Stromal cell of bone marrow (primary cell): ENCODE results near the gene NR2C2.

Experiments used
- DNase-seq: peaks from one replicate; pipeline ENCODE4 v3.0.0-alpha.2; 2012; ENCODE audit warnings: low read depth

NR2C2 gene

DNA sequence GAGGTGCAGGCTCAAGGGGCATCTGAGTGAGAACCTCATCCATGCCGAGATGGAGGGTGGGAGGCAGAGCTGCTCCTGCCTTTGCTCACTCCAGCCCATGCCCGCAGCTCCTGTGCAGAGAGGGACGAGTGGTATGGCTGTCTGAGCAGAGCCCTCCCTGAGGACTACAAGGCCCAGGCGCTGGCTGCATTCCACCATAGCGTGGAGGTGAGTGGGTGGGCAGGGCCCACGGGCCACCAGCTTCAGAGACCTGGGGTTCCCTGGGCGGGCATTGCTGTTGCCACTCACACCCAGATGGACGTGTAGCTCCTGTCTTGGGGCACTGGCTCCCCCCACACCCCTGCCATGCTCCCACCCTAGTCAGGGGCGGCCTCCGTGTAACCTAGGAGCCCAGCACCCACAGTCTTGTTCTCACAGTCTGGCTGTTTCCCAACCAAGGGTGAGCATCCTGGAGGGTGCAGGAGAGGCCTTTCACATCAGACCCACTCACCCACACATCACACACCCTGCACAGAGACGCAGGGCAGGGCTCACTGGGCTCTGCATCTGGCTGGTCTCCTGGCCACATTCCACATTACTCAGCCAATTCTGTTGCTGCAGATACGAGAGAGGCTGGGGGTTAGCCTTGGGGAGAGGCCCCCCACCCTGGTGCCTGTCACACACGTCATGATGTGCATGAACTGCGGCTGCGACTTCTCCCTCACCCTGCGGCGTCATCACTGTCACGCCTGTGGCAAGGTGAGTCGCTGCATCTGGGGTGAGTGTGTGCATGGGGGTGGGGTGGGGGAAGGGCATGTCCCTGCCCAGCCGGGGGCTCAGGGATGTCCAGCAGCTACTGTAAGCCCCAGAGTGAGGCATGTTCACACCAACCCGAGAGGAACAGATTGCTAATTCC, 25.3 kb upstream of the NR2C2 start:
- DNase-seq, result no peak

DNA sequence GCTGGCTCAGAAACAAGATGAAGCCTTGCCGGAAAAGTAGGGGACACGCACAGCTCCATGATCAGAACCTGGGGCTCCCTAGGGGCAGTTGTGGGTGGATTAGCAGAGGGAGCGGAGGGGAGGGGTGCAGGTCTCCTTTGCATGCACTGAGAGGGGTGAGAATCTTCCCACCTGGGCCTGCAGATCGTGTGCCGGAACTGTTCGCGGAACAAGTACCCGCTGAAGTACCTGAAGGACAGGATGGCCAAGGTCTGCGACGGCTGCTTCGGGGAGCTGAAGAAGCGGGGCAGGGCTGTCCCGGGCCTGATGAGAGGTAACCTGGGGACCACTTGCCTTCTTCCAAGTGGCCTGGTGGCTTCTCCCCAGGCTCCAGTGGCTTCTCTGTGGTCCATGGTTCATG, 24.5 kb upstream of the NR2C2 start:
- DNase-seq, result no peak

DNA sequence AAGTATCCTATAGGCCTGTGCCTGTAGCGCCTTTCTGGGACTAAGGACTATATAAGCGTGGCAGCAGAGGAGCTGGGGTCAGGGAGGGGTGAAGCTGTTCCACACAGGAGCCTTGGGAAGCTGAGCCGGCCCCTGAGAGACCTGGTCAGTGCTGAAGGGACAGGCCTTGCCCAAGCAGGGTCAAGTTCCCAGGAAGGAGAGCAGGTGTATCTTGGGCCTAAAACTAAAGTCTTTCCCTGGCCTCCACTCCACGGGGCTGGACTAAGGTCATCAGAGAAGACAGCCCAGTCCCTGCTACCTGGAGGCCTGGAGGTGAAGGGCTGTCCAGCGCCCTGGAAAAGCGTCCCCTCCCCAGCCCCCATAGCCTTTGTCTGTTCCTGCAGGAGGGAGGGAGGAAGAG, 23.9 kb upstream of the NR2C2 start:
- no peak for DNase-seq

DNA sequence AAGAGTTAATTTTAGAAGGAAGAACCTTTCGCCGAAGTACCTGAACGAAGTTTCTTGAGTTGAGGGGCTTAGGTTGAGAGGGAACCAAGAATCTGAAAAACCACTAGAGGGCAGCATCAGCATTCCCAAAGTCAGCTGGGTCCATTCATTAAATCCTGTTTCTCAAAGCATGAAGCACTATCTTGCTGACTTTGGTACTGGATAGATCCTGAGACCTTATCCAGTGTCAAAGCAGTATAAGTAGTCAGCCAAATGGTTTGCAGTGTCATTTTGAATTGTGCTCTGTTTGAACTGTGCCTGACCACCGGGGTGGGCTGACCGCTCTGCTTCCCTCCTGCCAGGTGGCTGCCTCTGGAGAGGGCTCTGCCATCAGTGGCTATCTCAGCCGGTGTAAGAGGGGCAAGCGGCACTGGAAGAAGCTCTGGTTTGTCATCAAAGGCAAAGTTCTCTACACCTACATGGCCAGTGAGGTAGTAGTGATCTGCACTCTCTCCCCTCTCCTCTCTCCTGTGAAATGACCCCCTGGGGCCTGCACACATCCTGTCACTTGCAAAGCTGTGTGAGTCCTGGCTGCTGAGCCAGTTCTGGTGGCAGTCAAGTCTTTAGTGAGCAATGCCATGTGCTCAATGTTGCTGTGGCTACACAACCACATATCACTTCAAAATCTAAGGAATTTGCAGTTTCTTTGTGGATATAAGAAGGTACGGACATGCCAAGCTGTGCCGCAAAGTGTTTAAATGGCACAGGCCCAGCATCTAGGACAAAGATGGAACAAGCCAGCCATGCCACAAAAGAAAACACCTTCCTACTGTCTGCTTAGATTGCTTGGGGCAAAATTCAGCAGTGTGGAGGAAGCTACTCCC, 21.4 kb upstream of the NR2C2 start:
- peak; percentile 35 for DNase-seq

DNA sequence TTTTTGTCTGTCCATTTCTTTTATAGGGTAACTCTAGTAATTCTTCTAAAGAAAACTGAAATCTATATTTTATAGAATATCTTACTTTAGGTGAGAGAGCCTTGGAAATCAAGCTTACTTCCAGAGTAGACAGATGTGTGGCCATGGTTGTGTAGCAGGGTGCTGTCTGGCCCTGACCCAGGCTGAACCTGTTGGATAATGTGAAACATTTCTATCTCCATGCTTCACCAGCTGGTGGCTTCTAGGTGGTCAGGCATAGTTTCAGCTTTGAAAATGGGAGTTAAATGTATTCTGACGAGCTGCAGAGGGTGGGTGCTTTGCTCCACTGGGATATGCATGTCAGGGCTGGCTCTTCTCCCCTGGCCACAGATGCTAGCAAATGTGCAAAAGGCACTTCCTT, 20.8 kb upstream of the NR2C2 start:
- DNase-seq, result no peak

DNA sequence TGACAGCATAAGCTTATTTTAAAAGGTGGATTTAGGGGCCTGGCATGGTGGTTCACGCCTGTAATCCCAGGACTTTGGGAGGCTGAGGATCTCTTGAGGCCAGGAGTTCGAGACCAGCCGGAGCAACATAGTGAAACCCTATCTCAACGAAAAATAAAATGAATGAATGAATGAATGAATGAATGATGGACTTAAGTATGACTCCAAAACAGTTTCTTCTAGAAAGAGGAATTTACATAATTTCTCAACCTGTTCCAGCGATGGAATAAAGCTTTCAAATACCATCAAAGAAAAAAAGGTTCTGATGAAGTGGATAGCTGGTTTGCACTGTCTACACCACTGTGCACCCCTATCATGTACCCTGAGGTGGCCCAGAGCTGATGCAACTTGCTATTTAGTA, 20.1 kb upstream of the NR2C2 start:
- DNase-seq, result no peak

DNA sequence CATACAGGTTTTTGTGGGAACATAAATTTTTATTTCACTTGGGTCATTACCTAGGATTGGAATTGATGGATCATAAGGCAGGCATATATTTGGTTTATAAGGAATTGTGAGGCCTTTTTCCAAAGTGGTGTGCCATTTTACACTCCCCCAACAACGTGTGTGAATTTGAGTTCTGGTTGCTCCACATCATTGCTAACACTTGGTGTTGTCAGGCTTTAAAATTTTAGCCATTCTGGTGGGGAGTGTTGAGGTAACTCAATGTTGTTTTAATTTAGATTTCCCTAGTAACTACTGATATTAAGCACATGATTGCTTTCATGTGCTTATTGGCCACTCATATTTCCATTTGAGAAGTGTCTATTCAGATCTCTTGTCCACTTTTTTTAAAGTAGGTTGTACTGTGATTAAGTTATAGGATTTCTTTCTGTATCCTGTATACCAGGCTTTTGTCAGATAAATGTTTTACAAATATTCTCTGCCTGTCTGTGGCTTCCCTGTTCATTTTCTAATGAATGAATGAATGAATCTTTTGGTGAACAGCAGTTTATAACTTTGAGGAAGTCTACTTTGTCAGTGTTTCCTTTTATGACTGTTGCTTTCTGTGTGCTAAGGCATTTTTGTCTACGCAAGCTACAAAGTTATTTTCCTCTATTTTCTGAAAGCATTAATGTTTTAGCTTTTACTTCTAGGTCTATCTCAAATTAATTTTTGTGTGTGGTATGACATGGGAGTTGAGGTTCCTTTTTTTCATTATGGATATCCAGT, 17.9 kb upstream of the NR2C2 start:
- DNase-seq, result no peak

DNA sequence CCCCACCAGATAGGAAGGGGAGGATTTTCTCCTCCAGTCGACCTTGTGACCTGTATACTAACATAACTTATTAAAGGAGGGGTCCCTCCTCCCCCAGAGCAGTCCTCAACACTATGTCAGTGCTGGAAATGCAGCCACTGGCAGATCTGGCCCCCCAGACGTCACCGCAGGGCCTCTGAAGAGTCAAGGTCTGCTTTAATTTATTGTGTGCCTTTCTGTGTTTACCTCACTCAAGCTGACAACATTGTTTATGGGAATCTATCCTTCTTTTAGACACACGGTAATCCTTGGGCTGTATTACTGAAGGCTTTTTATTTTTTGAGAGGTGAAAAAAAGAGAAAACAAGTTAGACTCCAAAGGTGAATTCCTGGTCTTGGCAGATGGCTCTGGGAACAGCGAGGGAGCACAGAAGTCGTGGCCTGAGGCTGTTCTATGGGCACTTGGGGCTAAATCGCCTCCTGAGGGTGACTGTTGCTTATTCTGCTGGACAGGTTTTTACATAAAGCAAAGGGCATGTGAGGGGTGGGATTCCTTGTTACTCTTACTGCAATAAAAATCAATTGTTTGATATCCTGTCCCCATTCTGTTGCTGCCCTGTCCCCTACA, 13.5 kb upstream of the NR2C2 start:
- DNase-seq, result no peak

DNA sequence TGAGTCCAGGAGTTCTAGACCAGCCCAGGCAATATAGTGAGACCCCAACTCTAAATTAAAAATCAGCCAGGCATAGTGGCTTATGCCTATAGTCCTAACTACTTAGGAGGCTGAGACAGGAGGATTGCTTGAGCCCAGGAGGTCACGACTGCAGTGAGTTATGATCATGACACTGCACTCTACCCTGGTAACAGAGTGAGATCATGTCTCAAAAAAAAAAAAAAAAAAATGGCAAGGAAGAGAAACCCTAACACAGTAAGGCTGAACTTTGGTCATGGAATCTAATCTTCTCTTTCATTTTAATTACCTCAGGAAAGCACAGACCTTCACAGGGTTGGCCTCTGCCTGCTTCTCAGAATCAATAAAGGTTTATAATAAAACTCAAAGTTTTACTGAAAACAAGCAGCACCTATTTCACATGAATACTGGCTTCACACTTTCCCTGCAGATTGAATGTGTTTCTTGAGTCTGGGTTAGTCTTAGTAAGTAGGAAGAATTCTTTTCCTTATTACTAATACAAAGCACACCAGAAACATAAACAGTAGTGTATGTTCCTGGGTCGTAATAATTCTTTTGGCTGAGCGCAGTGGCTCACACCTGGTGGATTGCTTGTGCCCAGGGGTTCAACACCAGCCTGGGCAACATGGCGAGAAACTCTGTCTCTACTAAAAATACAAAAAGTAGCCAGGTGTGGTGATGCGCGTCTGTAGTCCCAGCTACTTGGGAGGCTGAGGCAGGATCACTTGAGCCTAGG, 11.6 kb upstream of the NR2C2 start:
- no peak for DNase-seq

DNA sequence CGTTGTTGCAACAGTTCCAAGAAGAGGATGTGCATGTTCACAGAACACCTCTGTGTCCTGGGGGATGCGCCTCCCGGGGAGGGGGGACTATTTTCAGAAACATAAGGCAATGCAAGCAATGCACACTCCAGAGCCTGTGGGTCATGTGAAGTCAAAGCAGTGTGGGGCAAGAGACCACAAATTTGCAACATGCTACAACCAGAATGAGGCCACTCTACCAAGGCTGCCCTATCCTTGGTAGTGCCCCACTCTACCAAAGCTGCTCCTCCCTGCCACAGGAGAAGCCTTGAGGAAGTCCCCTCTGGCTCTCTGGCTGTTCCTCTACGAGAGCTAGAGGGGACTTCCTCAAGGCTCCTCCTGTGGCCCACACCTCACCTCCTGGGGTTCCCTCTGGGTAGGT, 8.4 kb upstream of the NR2C2 start:
- no peak for DNase-seq

DNA sequence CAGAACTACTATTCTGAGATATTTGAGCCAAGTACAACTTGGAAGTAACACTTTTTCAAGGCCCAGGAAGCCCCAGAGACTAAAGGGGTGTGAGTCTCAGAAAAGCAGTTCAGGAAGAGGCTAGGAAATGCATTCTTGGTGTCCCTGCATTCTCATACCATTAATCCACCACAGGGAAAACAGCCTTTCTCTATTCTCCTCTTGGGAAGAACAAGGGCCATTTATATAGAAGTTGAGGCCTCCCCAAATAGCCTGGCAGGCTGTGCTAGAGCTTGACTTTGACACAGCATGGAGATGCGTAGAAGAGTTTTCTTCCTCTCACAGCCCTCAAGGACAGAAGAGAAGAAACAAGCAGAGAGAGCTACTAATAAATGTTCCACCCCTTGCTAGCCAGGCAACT, 5.5 kb upstream of the NR2C2 start:
- no peak for DNase-seq

DNA sequence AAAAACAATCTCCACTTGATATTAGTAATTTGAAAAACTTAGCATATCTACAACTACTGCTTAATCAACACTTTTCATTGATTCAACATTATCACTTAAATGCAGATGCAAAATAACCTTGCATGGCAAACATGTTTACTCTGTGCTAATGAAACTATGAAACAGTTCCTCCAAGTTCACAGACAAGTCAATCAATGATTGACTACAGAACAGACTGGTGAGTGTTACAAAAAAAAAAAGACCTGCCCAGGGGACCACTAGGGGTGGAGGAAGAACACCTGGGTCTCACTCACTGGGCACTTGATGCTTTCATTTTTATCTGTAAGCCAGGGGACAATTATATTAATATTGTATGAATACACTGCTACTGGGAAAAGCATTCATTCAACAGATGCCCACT, 4.3 kb upstream of the NR2C2 start:
- DNase-seq, result no peak

DNA sequence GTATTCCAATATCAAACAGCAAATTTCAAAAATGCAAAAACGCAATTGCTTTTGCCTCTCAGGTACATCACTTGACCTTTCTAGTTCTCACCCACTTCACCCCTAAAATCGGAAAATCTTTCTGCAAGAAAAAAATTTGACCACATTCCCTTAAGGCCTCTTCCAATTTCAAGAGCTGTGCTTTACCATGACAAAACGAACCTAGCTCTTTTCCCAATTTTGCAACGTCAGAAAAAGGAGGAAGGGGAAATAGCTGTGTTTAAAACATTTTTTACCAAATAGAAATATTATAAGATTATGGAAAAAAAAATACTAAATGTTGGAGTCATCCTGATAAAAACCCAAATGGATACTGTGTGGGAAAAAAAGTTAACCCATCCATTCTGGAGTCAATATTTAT, 1.1 kb upstream of the NR2C2 start:
- DNase-seq, result no peak

DNA sequence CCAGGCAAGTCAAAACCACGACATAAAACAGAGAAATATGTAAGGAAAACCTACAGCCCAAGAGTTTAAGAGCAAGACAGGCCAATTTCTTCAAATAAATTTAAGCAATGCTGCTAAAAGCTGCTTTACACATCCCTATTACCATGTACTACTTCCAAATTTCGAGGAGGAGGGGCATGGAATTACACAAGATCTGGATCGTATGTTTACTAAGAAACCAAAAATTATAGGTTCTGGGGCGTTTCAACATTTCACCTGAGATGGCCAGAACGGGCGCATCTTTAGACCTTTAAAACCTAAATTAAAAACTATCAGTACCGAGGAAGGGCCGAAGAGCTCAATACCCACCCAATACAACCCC, 664 bp upstream of the NR2C2 start:
- DNase-seq, result no peak

DNA sequence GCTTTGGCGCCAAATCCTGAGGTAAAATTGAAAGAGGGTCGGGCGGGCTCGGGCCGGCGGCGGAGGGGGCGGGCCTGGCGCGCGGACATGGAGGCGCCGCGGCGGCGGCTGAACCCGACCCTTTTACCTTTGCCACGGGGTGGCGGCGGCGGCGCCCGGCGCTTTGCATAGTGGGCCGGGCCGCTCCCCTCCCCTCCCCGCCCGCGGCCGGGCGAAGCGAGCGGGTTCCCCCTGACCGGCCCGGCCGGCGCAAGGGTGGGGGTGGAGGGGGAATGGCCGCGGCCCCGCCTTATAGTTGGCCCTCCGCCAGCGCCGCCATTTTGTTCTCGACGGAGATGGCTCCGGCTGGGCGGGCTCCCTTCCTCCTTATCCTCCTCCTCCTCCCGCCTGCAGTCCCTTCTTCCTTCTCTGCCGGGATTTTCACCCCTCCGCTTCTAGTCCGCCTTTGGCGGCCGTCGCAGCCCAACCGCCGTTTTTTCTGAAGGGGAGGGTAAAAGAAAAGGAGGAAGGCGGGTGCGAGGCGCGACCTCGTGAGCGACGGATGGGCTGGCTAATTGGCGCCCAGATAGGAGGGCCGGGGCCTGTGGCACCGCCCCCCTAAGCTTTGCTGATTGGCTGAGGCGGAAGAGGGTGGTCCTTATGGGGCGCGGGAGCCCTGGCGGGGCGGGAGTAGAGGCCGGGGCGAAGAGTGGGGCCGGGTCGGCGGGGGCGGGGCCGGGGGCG, 664 bp downstream of the NR2C2 start:
- DNase-seq, result peak; percentile 90

DNA sequence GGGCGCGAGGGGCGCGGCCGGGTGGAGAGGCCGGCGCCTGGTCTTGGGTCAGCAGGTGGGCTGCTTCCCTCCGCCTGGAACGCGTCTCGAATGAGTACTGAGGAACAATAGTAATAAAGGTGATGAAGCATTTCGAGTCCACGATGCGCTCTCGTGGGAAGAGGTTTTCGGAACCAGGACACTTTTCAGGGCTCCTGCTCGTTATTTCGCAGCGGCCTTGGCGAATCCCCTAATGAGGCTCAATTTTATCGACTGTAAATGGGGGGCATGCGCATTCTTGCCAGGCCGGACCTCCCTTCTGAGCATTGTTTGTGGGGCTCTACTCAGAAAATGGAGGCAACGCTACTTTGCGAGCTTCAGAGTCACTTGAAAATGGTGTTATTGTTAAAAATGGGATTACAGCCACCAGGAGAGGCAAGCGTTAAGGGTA, 1.2 kb downstream of the NR2C2 start:
- DNase-seq, result no peak

DNA sequence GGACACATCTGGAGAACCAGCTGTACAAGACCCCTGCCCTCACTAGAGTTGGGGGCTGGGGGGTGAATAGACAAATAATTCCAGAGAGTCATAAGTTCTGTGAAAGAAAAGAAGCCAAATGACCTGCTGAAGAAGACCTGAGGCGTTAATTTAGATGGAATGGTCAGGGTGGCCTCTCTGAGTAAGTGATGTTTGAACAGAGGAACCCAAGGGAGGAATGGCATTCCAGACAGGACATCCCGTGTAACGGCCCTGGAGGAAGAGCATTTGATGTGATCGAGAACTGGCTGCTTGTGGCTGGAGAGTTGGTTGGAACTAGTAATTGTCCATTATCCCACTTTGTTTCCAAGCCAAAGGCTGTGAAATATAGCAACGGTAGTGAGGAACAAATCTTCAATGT, 1.7 kb downstream of the NR2C2 start:
- no peak for DNase-seq

DNA sequence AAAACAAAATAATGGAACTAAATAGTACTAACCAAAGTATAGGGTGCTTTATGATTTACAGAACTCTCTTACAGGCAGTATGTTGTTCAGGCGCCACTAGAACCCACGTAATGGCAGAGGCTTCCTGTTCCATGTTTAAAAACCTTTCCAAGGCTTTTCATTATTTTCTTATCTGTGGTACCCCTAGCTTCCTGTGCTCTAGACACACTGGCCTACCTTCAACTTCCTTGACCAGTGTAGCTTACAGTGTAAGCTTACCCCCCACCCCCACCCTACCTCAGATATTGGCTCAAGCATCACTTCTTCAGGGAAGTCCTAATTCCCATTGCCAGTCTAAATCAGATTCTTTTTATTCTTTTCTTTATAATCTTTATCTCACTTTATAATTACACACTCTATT, 2.9 kb downstream of the NR2C2 start:
- DNase-seq, result no peak

DNA sequence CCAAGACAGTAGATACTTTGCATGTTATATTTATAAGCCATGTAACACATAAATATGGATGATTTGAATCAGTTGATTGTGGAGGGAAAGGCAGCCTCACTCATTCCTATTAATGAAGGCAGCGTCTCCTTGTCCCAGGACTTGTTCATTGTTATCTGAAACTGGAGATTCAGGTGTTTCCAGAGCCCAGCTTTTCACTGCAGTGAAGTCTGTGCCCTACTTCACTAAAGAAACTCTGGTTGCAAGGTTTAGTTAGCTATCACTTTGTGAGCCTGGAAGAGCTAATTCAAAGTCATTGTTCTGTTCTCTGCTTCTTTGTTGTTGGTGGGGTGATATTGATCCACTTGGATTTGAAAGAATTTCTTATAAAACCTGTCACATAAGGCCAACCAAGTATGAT, 9.8 kb downstream of the NR2C2 start:
- no peak for DNase-seq

DNA sequence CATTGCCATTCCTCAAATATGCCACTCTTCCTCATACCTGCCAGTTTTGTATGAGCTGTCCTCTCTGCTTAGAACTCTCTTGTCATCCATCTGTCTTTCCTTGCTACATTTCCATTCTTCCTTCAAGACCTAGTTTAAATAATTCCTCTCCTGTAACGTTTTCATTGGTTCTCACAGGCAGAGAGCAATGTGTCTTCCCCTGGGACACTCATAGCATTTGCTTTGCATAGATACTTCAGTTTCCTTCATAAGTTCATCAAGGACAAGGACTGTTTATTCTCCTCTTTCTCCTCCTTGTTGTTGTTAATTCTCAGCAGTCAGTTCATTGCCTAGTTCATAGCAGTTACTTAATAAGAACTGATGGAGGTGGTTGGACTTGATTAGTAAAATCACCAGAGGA, 10.5 kb downstream of the NR2C2 start:
- DNase-seq, result no peak
